ENCODE results near the gene LIMCH1.
"Not testable (repeated sequence)": the region's sequence is repeated elsewhere in the genome, so short reads cannot be mapped to it uniquely, and the experiment has no call there.

The LIMCH1 gene

DNA sequence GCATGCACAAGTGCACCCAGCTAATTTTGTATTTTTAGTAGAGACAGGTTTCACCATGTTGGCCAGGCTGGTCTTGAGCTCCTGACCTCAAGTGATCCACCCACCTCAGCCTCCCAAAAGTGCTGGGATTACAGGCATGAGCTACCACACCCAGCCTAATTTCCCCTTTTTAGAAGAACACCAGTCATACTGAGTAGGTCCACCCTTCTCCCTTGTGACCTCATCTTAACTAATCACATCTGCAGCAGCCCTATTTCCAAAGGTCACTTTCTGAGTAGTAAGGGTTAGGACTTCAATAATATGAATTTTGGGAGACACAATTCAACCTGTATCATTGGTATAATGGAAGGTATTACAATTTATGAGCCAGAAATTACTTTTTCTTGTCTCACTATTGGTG, 113.2 kb downstream of the LIMCH1 start:
- not testable (repeated sequence) for H3K56ac ChIP-seq (ENCODE audit: low read length); H3K79me1 ChIP-seq (ENCODE audit: low read length); H3K4me2 ChIP-seq (ENCODE audit: low read length); H2BK120ac ChIP-seq (ENCODE audit: low read depth, low read length); H3K36me3 ChIP-seq (ENCODE audit: control insufficient read depth, insufficient read depth, low read length); H3K4me1 ChIP-seq (ENCODE audit: control insufficient read depth, low read depth, low read length); DNase-seq; H4K8ac ChIP-seq (ENCODE audit: low read depth, low read length); H3K79me2 ChIP-seq (ENCODE audit: control insufficient read depth, insufficient read depth, low read length); H3K23ac ChIP-seq (ENCODE audit: low read length); H2BK15ac ChIP-seq (replicated peaks; ENCODE audit: low read depth); H3K18ac ChIP-seq (ENCODE audit: low read length); H3K4me3 ChIP-seq (ENCODE audit: low read length); H2AK5ac ChIP-seq (ENCODE audit: low read length); H2BK5ac ChIP-seq (ENCODE audit: low read length); H3K27ac ChIP-seq (ENCODE audit: low read depth, low read length); H4K5ac ChIP-seq (ENCODE audit: low read length); H3K4ac ChIP-seq (ENCODE audit: low read depth, low read length); H3K9ac ChIP-seq (ENCODE audit: low read length); H3K27me3 ChIP-seq (ENCODE audit: insufficient read depth, low read length, poor library complexity)

DNA sequence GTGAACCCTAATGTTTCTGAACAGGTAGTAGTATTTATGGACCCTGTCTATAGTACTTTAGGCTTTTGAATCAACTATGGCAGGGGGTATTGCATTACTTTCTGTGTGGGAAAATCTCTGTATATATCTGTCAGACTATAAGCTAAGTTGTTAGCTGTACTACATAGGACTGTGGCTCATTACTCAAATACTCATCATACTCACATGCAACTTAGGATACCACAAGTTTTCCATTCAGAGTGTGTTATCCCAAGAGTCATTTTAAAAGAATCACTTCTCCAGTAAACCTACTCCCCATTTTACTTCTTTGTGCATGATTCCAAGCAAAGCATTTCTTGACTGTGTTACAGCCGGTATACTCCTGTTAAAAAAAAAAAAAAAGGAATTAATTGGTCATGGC, 115.0 kb downstream of the LIMCH1 start:
- Histone ChIP-seq H4K5ac (ENCODE audit: low read length) (no peak overlapping the region), H3K18ac (ENCODE audit: low read length) (no peak overlapping the region), H3K36me3 (ENCODE audit: control insufficient read depth, insufficient read depth, low read length) (no peaks in the 10 kb centered on the region), H2BK5ac (ENCODE audit: low read length) (no peak overlapping the region), H3K4me3 (ENCODE audit: low read length) (no peak overlapping the region), H3K23ac (ENCODE audit: low read length) (no peak overlapping the region), H3K79me1 (ENCODE audit: low read length) (no peaks in the 10 kb centered on the region), H2BK15ac (replicated peaks; ENCODE audit: low read depth) (no peak overlapping the region), H4K8ac (ENCODE audit: low read depth, low read length) (no peak overlapping the region), H2AK5ac (ENCODE audit: low read length) (no peak overlapping the region), H2BK120ac (ENCODE audit: low read depth, low read length) (no peak overlapping the region), H3K4me1 (ENCODE audit: control insufficient read depth, low read depth, low read length) (no peaks in the 10 kb centered on the region), H3K4ac (ENCODE audit: low read depth, low read length) (no peak overlapping the region), H3K9ac (ENCODE audit: low read length) (no peak overlapping the region), H3K4me2 (ENCODE audit: low read length) (no peak overlapping the region), H3K79me2 (ENCODE audit: control insufficient read depth, insufficient read depth, low read length) (no peaks in the 10 kb centered on the region), H3K56ac (ENCODE audit: low read length) (no peak overlapping the region), H3K27me3 (ENCODE audit: insufficient read depth, low read length, poor library complexity) (no peaks in the 10 kb centered on the region), H3K27ac (ENCODE audit: low read depth, low read length) (no peak overlapping the region)
- no peak for DNase-seq
- no CpG with 5 or more reads among the region's 1 CpG for WGBS (ENCODE audit: extremely low coverage, insufficient coverage, low lambda C conversion rate)

DNA sequence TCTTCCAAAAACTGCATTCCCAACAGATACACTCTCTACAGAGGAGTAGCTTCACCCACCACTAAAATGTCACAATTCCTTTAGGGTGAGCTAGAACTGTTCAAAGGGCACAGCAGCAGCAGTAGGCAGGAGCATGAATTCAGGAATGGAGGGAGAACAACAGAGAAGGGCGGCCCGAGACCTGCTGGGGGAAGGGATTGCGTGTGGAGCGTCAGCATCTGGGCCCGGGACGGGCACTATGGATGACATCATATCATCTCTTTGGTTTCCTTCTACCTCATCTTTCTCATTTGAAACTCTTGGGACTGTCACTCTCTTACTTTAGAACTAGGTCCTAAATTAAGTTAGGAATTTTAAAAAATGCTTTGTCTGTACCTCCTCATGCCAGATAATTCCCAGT, 115.6 kb downstream of the LIMCH1 start:
- Histone ChIP-seq H2BK5ac (ENCODE audit: low read length) (no peak overlapping the region), H3K23ac (ENCODE audit: low read length) (no peak overlapping the region), H3K56ac (ENCODE audit: low read length) (no peak overlapping the region), H3K79me1 (ENCODE audit: low read length) (no peaks in the 10 kb centered on the region), H3K27ac (ENCODE audit: low read depth, low read length) (no peak overlapping the region), H3K79me2 (ENCODE audit: control insufficient read depth, insufficient read depth, low read length) (no peaks in the 10 kb centered on the region), H2BK120ac (ENCODE audit: low read depth, low read length) (no peak overlapping the region), H3K4ac (ENCODE audit: low read depth, low read length) (no peak overlapping the region), H3K4me1 (ENCODE audit: control insufficient read depth, low read depth, low read length) (no peaks in the 10 kb centered on the region), H3K9ac (ENCODE audit: low read length) (no peak overlapping the region), H3K4me3 (ENCODE audit: low read length) (no peak overlapping the region), H3K27me3 (ENCODE audit: insufficient read depth, low read length, poor library complexity) (no peaks in the 10 kb centered on the region), H2BK15ac (replicated peaks; ENCODE audit: low read depth) (no peak overlapping the region), H4K5ac (ENCODE audit: low read length) (no peak overlapping the region), H3K4me2 (ENCODE audit: low read length) (no peak overlapping the region), H3K36me3 (ENCODE audit: control insufficient read depth, insufficient read depth, low read length) (no peaks in the 10 kb centered on the region), H3K18ac (ENCODE audit: low read length) (no peak overlapping the region), H2AK5ac (ENCODE audit: low read length) (no peak overlapping the region), H4K8ac (ENCODE audit: low read depth, low read length) (no peak overlapping the region)
- no peak for DNase-seq
- WGBS (ENCODE audit: extremely low coverage, insufficient coverage, low lambda C conversion rate) = no CpG with 5 or more reads among the region's 6 CpGs

DNA sequence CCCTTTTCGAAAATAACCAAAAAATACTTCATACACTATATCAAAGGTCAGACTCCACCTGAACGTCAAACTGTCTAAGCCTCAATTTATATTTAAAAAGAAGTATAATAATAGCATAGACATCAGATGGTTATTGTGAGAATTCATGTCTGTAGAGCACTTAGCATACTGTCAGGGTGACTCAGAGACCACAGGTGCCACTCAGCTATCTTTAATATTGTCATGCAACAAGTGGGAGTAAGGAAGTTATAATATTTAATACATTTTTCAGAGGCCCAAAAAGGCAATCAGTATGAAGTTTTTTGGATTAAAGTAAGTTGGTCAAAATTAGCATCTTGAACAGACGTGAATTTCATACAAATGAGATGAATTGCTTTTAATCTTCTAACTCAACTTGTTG, 117.2 kb downstream of the LIMCH1 start:
- Histone ChIP-seq H3K56ac (ENCODE audit: low read length) (no peak overlapping the region), H4K8ac (ENCODE audit: low read depth, low read length) (no peak overlapping the region), H3K79me1 (ENCODE audit: low read length) (no peaks in the 10 kb centered on the region), H2BK5ac (ENCODE audit: low read length) (no peak overlapping the region), H3K4ac (ENCODE audit: low read depth, low read length) (no peak overlapping the region), H2BK15ac (replicated peaks; ENCODE audit: low read depth) (no peak overlapping the region), H3K4me1 (ENCODE audit: control insufficient read depth, low read depth, low read length) (no peaks in the 10 kb centered on the region), H2AK5ac (ENCODE audit: low read length) (no peak overlapping the region), H3K4me3 (ENCODE audit: low read length) (no peak overlapping the region), H3K36me3 (ENCODE audit: control insufficient read depth, insufficient read depth, low read length) (no peaks in the 10 kb centered on the region), H3K23ac (ENCODE audit: low read length) (no peak overlapping the region), H4K5ac (ENCODE audit: low read length) (no peak overlapping the region), H3K4me2 (ENCODE audit: low read length) (no peak overlapping the region), H3K79me2 (ENCODE audit: control insufficient read depth, insufficient read depth, low read length) (no peaks in the 10 kb centered on the region), H2BK120ac (ENCODE audit: low read depth, low read length) (no peak overlapping the region), H3K9ac (ENCODE audit: low read length) (no peak overlapping the region), H3K18ac (ENCODE audit: low read length) (no peak overlapping the region), H3K27me3 (ENCODE audit: insufficient read depth, low read length, poor library complexity) (no peaks in the 10 kb centered on the region), H3K27ac (ENCODE audit: low read depth, low read length) (no peak overlapping the region)
- 100% methylated on average over 2 of the region's 3 CpGs for WGBS (ENCODE audit: extremely low coverage, insufficient coverage, low lambda C conversion rate)
- DNase-seq = no peak

DNA sequence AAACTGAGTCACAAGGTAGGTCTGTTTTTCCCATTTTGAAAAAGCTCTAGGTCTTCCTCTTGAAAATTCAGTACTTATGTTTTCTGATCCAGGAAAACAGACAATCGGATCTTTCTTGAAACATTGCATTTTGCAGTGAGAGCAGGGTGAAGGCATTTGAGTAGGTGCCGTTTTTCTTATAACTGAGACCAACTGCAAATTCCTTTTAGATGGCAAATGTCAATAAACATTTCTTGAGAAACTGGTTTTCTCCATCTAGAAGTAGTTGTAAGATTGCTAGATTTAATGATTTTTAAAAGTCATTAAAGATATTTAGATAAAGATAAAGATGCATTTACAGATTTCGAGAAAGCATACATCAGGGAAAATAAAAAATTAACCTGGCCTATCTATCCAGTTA, 118.1 kb downstream of the LIMCH1 start:
- DNase-seq = no peak
- H3K56ac ChIP-seq (ENCODE audit: low read length) = no peak overlapping the region
- no peak overlapping the region for H2BK5ac ChIP-seq (ENCODE audit: low read length)
- H2BK15ac ChIP-seq (replicated peaks; ENCODE audit: low read depth) = no peak overlapping the region
- H3K4ac ChIP-seq (ENCODE audit: low read depth, low read length) = no peak overlapping the region
- H3K36me3 ChIP-seq (ENCODE audit: control insufficient read depth, insufficient read depth, low read length) = no peaks in the 10 kb centered on the region
- no peak overlapping the region for H2AK5ac ChIP-seq (ENCODE audit: low read length)
- no peak overlapping the region for H3K18ac ChIP-seq (ENCODE audit: low read length)
- WGBS (ENCODE audit: extremely low coverage, insufficient coverage, low lambda C conversion rate) = no CpG with 5 or more reads among the region's 3 CpGs
- no peak overlapping the region for H2BK120ac ChIP-seq (ENCODE audit: low read depth, low read length)
- no peak overlapping the region for H3K27ac ChIP-seq (ENCODE audit: low read depth, low read length)
- H3K4me2 ChIP-seq (ENCODE audit: low read length) = no peak overlapping the region
- no peak overlapping the region for H3K23ac ChIP-seq (ENCODE audit: low read length)
- H4K8ac ChIP-seq (ENCODE audit: low read depth, low read length) = no peak overlapping the region
- H3K4me3 ChIP-seq (ENCODE audit: low read length) = no peak overlapping the region
- no peak overlapping the region for H3K9ac ChIP-seq (ENCODE audit: low read length)
- no peaks in the 10 kb centered on the region for H3K79me1 ChIP-seq (ENCODE audit: low read length)
- H3K79me2 ChIP-seq (ENCODE audit: control insufficient read depth, insufficient read depth, low read length) = no peaks in the 10 kb centered on the region
- H3K4me1 ChIP-seq (ENCODE audit: control insufficient read depth, low read depth, low read length) = no peaks in the 10 kb centered on the region
- no peak overlapping the region for H4K5ac ChIP-seq (ENCODE audit: low read length)
- H3K27me3 ChIP-seq (ENCODE audit: insufficient read depth, low read length, poor library complexity) = no peaks in the 10 kb centered on the region

DNA sequence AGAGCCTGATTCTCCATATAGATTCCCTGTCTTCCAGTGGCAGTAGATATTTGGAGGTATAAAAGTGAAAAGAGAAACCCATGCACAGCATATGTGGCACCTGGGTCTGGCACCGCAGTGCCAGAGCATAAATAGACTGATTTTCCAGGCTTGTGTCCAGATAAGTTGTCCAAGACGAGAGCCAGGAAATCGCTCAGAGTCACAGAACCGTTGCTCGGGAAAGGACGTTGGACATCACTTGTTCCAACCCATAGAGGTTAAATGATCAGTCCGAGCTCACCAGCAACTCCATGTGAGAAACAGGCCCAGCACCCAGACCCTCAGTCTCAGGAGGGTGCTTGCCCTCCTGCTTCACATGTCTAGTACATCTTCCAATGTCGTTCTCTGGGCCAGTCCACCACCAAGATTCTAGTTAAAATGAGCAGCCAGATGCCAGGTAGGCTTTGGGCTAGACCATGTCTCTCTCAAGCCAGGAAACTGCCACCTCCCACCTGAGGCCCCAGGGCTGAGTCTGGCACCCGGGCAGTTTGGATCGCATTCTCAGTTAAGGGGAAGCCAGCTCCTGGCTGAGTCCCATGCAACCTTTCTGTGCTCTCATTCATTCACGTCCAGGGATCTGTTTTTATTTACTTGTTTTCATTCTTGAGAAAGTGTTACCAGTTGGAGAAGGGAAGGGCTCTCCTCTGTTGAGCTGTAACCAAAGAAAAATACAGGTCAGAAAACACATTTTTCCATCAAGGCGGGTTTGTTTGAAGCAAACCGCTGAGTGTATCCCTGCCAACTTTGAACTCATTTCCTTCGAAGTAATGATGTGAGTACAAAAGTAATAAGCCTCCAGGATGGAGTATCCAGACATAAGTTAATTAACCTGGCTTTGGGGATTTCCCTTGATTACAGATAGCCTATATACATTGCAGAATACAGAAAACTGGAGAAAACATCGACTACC, 118.9 kb downstream of the LIMCH1 start:
- Histone ChIP-seq H2BK5ac (ENCODE audit: low read length) (no peak overlapping the region), H3K79me1 (ENCODE audit: low read length) (no peaks in the 10 kb centered on the region), H3K27ac (ENCODE audit: low read depth, low read length) (no peak overlapping the region), H3K4me3 (ENCODE audit: low read length) (no peak overlapping the region), H3K79me2 (ENCODE audit: control insufficient read depth, insufficient read depth, low read length) (no peaks in the 10 kb centered on the region), H3K36me3 (ENCODE audit: control insufficient read depth, insufficient read depth, low read length) (no peaks in the 10 kb centered on the region), H3K23ac (ENCODE audit: low read length) (no peak overlapping the region), H3K56ac (ENCODE audit: low read length) (no peak overlapping the region), H2BK120ac (ENCODE audit: low read depth, low read length) (no peak overlapping the region), H3K4me1 (ENCODE audit: control insufficient read depth, low read depth, low read length) (no peaks in the 10 kb centered on the region), H2AK5ac (ENCODE audit: low read length) (no peak overlapping the region), H4K8ac (ENCODE audit: low read depth, low read length) (no peak overlapping the region), H3K4me2 (ENCODE audit: low read length) (no peak overlapping the region), H2BK15ac (replicated peaks; ENCODE audit: low read depth) (no peak overlapping the region), H4K5ac (ENCODE audit: low read length) (no peak overlapping the region), H3K9ac (ENCODE audit: low read length) (no peak overlapping the region), H3K27me3 (ENCODE audit: insufficient read depth, low read length, poor library complexity) (no peaks in the 10 kb centered on the region), H3K18ac (ENCODE audit: low read length) (no peak overlapping the region), H3K4ac (ENCODE audit: low read depth, low read length) (no peak overlapping the region)
- peak; percentile 10 for DNase-seq
- no CpG with 5 or more reads among the region's 15 CpGs for WGBS (ENCODE audit: extremely low coverage, insufficient coverage, low lambda C conversion rate)

Data from mesendoderm (in vitro differentiated cells).